ENCODE measurements around the gene SNRNP40.

DNA sequence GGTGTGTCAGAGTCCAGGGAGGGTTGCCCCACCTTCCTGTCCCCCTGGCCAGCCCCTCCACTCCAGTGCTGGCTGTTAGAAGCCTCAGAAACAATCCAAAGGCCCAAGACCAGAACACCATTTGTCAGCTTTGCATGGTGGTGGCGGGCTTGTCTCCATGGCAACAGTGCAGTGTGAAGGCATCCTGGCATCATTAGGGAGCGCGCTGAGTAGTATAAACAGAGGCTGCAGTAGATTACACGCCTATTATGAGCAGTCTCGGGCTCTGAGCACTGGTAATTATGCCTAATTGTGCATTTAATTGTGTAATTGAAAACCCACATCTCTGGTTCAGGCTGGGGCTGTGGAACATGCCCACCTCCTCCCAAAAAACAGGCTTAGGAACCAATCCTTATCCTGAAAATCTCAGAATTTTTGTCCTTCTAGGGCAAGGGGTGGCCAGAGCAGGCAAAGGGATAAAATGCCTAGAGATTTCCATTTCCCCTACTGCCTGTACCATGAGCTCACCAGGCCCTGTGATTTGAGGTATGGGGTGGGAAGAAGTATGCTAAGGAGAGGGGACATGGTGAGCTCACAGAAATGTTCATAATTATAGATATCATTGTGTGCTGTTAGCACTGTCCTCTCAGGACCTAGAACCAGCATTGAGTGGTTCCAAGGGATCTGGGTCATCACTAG lies 68.6 kb downstream of the SNRNP40 start:
- no peak for TF ChIP-seq CTCF (IDR thresholded peaks at IDR 0.05)
- TF ChIP-seq, protein P1, sequence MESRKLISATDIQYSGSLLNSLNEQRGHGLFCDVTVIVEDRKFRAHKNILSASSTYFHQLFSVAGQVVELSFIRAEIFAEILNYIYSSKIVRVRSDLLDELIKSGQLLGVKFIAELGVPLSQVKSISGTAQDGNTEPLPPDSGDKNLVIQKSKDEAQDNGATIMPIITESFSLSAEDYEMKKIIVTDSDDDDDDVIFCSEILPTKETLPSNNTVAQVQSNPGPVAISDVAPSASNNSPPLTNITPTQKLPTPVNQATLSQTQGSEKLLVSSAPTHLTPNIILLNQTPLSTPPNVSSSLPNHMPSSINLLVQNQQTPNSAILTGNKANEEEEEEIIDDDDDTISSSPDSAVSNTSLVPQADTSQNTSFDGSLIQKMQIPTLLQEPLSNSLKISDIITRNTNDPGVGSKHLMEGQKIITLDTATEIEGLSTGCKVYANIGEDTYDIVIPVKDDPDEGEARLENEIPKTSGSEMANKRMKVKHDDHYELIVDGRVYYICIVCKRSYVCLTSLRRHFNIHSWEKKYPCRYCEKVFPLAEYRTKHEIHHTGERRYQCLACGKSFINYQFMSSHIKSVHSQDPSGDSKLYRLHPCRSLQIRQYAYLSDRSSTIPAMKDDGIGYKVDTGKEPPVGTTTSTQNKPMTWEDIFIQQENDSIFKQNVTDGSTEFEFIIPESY (IDR thresholded peaks at IDR 0.05; ENCODE audit: borderline replicate concordance, low read depth), result no peak
